Thoracic aorta (tissue), 2 donors: ENCODE measurements around the gene AGAP5. TPM values are rescaled to one million over a fixed set of nuclear protein-coding genes. Genes with fewer than 3 reads are reported as not detected.

ENCODE experiments used
- total RNA-seq, 2 donors: library from RNA; depleted of rRNA; stranded (reverse); fragments of >200 nt; gene quantifications; one replicate each; pipeline versions ENCODE4 v1.1.0 to v1.2.3, GENCODE V29; 2016

Gene AGAP5
- total RNA-seq, 2 donors from 2014 or later: 4.5 to 10.9 TPM

Other genes starting within 250 kb of the AGAP5 start
- gene PPP3CB, start 202.1 kb downstream of the AGAP5 start, total RNA-seq: 10 to 100 TPM; 39.4 to 80.6 TPM
- gene USP54, start 106.8 kb downstream of the AGAP5 start, total RNA-seq: 10 to 100 TPM; 20.1 to 45.1 TPM
- gene MYOZ1, start 56.6 kb downstream of the AGAP5 start, total RNA-seq: 10 to 100 TPM in 1 of 2 donors, 1 to 10 TPM in 1; 5.9 to 14.2 TPM
- gene SYNPO2L, start 42.1 kb downstream of the AGAP5 start, total RNA-seq: not detected
- 10 to 100 TPM; 55.7 to 80.1 TPM for gene SEC24C, start 46.3 kb upstream of the AGAP5 start, total RNA-seq
- 10 to 100 TPM; 20.7 to 22.6 TPM for gene CHCHD1, start 83.9 kb upstream of the AGAP5 start, total RNA-seq
- gene ZSWIM8, start 87.5 kb upstream of the AGAP5 start, total RNA-seq: 100 to 1,000 TPM; 126 to 144 TPM
- gene NDST2, start 113.5 kb upstream of the AGAP5 start, total RNA-seq: 10 to 100 TPM; 55.0 to 78.2 TPM
- gene CAMK2G, start 176.4 kb upstream of the AGAP5 start, total RNA-seq: 100 to 1,000 TPM in 1 of 2 donors, 10 to 100 TPM in 1; 78.8 to 149 TPM
- gene PLAU, start 213.0 kb upstream of the AGAP5 start, total RNA-seq: 100 to 1,000 TPM in 1 of 2 donors, 1 to 10 TPM in 1; 8.1 to 100 TPM